ENCODE data around the gene APOF.
"Not testable (repeated sequence)": the region's sequence is repeated elsewhere in the genome, so short reads cannot be mapped to it uniquely, and the experiment has no call there.

APOF gene, protein sequence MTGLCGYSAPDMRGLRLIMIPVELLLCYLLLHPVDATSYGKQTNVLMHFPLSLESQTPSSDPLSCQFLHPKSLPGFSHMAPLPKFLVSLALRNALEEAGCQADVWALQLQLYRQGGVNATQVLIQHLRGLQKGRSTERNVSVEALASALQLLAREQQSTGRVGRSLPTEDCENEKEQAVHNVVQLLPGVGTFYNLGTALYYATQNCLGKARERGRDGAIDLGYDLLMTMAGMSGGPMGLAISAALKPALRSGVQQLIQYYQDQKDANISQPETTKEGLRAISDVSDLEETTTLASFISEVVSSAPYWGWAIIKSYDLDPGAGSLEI

DNA sequence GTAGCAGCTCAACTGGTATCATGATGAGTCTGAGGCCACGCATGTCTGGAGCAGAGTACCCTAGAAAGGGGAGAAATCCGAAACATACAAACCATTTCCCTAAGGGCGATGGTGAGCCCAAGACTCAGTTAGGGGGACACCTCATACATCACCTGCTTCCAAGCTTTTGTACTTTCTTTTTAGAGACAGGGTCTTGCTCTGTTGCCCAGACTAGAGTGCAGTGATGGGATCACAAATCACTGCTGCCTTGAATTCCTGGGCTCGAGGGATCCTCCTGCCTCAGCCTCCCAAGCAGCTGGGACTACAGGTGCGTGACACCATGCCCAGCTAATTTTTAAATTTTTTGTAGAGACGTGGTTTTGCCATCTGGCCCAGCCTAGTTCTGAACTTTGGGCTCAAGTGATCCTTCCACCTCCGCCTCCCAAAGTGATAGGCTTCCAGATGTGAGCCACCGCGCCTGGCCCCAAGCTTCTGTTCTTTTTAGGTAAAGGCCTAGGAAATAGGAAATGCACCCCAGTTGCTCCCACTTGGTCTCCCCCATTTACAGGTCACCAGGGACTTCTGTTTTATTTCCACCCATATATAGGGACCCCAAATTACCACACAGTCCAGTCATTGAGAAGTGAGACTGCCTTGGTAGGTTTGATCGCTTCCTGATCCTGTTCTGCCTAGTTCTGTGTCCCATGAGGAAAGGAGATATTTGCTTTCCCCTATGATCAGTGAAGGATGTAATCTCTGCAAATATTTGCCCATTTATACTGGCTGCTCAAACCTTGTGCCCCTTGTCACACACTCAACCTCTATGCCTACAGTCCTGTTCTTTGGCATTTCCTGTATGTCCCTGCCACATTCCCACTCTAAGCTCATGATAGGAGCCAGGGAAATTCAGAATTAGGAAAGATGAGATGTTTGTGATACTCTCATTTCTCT is at the start of gene APOF:
TSS of gene APOF (minus strand) at position 728 of the 930 bp plus-strand sequence. CDS start at position 616, 112 bp downstream.
- DNase-seq: no peak

DNA sequence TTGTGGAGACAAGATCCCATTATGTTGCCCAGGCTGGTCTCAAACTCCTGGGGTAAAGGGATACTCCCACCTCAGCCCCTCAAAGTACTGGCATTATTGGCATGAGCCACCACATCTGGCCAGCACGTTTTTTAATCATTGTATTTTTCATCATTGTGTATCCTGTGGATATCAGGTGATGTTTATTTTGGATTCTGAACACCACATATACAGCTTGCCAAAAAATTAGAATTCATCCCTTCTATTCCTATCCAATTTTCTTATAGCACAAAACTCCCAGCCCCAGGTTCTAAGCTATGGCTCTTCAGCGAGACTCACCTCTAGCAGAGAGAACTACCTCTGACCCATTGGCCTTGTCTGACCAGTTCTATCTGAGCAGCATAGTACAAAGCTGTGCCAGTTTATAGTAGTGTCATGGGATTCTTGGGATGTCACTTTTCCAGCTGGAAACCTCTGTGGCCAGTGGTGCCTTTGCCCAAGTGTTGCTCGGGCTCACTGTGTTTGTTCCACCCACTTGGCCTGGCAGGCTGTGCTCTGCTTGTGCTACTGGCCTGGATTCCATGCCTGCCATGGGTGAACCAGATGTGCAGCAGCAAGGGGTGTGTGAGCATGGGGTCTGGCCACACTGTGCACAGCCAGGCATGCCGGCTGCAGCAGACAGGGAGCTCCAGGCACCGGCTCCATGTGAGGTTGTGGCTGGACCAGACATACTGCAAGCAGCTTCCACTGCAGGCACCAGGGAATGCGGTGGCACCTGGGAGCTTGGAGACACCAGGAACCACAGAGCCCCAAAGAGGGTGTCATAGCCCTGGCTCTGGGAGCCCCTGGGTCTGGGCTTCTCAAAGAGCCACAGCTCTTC is 49.4 kb upstream of the APOF start:
- DNase-seq: no peak

DNA sequence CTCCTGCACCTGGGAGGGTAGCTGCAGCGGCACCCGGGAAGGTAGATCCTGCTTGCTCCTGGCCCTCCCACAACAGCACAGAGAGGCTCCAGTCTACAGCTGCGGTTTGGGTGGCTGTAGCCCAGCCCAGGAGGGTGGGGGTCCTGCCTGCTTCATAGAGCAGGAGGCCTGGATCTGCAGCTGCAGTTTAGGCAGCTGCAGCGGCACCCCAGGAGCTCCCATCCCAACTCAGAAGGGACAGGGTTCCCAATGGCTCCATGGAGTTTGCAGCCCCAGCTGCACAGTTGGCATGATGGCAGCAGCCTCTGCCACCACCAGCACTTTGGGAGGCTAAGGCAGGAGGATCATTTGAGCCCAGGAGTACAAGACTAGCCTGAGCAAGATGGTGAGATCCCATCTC is 48.1 kb upstream of the APOF start:
- DNase-seq: no peak

DNA sequence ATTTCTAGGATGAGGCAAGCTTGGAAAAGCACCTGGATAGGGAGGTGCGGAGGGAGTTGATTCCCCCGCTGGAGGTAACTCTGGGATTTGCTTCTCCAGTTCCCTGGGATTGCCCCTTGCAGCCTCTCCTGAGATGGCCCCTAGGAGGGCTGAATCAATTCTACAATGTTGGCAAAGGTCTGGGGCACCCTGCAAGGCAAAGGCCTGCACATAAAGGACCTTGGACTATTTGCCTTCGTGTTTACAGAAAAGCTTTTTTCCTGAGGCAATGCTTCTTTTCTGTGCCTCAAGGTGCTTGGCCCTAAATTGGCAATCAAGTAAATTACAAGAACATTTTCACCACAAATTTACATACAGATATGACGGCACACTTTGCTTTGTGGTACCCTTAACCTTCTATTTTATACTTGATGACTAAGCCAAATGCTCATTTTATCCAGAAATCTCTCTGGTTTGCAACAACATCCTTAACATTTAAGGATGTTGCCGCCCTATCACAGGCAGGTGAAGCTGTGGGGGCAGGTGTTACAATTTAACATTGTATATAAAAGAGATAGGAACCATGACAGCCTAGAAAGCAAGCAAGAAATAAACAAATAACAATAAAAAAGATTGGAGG is 46.3 kb upstream of the APOF start:
- no peak for DNase-seq

DNA sequence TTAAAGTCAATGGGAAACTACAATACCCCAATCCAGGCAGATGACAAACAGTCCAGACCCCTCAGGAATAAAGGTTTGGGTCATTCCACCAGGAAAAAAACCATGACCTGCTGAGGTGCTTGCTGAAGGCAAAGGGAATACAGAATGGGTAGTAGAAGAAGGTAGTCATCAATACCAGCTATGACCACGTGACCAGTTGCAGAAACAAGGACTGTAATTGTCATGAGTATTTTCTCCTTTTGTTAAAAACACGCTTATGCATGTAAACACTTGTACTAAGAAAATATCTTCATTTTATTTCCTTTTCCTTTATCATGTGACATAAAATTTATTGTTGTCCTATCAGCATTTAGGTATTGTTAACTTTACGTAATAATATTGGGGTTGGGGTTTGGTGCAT is 41.6 kb upstream of the APOF start:
- not testable (repeated sequence) for DNase-seq

DNA sequence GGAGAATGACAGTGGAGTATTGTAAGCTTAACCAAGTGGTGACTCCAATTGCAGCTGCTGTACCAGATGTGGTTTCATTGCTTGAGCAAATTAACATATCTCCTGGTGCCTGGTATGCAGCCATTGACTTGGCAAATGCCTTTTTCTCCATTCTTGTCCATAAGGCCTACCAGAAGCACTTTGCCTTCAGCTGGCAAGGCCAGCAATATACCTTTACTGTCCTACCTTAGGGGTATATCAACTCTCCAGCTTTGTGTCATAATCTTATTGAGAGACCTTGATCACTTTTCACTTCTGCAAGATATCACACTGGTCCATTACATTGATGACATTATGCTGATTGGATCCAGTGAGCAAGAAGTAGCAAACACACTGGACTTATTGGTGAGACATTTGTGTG is 39.0 kb upstream of the APOF start:
- not testable (repeated sequence) for DNase-seq

DNA sequence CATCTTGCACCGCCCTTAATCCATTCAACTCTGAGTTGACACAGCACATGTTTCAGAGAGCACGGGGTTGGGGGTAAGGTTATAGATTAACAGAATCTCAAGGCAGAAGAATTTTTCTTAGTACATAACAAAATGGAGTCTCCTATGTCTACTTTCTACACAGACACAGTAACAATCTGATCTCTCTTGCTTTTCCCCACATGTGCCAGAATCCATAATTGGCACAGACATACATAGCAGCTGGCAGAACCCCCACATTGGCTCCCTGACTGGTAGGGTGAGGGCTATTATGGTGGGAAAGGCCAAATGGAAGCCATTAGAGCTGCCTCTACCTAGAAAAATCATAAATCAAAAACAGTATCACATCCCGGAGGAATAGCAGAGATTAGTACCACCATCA is 38.5 kb upstream of the APOF start:
- DNase-seq: not testable (repeated sequence)

DNA sequence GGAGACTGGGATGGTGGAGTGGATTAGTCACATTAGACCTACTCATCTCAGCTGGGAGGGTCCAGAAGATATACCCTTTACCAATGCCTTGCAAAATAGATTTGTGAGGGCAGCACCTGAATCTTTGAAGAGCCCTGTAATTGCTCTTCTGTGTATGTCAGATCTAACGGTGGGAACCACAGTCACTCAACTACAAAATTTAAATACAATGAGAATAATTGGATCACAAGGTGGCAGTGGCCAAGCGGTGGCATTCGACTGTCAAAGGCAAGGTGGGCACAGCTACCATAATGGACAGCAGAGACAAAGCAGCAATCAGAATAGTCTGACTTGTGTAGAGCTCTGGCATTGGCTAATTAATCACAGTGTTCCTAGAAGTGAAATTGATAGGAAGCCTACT is 36.8 kb upstream of the APOF start:
- DNase-seq: not testable (repeated sequence)

DNA sequence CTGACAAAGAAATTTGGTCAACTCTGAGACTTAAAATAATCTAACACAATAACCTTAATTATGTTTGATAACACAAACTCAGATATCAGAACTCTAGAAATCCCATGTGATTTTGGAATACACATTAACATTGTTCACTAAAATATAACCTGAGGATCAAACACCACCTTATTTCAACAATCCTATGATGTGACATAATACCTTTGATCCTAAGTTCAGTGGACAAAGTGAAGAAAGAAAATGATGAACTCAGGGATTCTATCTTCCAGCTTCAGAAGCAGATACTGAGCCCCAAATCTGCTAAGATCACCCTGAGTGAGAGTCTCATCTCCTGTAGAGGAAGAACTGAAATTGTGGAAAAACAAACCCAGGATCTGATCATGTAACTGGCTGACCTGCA is 35.7 kb upstream of the APOF start:
- DNase-seq: no peak

DNA sequence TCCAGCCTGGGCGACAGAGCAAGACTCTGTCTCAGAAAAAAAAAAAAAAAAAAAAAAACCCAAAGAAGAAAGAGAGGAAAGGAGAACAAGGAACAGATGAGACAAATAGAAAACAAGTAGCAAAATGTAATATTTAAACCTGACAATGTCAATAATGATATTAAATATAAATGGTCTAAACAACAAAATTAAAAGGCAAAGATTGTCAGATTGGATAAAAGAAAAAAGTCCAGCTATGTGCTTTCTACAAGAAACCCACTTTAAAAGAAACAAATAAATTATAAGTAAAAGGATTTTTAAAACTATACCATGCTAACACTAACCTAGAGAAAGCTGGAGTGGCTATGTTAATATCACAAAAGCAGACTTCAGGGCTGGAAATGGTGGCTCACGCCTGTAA is 29.7 kb upstream of the APOF start:
- DNase-seq: no peak

DNA sequence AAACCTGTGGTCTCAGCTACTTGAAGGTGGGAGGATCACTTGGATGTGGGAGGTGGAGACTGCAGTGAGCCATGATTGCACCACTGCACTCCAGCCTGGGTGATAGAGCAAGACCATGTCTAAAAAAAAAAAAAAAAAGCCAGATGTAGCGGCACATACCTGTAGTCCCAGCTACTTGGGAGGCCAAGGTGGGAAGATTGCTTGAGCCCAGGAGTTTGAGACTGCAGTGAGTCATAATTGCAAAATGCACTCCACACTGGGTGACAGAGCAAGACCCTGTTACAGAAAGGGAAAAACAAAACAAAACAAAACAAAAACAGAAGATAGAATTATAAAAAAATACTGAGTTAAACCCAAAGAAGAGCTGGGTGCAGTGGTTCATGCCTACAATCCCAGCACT is 29.1 kb upstream of the APOF start:
- DNase-seq: no peak

DNA sequence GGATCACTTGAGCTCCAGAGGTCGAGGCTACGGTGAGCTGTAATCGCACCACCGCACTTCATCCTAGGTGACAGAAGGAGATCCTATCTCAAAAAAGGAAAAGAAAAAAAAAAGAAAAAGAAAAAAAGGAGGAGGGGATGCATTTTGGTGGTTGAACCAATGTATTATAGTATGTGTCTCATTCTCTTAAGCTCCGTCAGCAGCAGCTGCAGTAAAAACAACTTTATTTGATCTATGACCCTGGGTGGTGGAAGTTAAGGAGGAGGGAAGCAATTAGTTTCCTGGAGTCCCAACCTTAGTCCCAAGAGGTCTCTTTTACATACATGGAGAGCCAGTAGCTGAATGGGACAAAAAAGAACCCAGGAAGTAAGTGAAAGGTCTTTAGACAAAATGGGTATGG is 26.8 kb upstream of the APOF start:
- no peak for DNase-seq

DNA sequence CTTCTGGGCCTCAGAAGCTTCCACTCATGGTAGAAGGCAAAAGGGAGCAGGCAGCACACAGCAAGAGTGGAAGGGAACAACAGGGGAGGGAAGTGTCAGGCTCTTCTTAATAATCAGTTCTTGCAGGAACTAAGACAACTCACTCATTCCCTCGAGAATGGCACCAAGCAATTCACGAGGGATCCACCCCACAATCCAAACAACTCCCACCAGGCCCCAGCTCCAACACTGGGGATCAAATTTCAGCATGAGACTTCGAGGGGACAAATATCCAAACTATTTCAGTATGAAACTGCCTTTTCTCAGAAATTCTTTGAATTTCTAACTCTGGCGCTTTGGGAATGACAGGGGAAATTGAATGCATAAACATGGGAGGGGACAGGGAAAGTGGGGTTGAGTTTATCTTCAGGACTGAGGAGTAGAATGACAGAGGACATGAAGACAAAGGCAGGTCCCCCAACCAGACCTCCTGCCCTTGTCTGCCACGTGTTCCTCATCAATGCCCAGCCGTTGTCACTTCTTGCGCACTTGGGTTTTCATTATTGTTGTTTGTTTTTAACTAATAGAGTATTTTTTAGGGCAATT is 24.6 kb upstream of the APOF start:
- DNase-seq: no peak

DNA sequence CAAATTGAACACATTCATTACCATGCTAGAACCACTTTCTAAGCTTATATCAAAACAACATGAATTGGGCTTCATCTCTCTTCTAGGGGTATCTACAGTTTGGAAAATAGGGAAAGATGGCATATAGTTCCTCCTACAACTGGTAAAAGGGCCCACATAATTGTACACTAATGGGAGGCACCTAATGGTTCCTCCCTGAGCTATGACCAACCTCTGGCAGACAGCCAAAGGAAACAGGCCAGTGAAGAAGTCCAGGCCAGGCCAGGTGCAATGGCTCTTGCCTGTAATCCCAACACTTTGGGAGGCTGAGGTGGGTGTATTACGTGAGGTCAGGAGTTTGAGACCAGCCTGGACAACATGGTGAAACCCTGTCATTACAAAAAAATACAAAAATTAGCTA is 23.2 kb upstream of the APOF start:
- no peak for DNase-seq

DNA sequence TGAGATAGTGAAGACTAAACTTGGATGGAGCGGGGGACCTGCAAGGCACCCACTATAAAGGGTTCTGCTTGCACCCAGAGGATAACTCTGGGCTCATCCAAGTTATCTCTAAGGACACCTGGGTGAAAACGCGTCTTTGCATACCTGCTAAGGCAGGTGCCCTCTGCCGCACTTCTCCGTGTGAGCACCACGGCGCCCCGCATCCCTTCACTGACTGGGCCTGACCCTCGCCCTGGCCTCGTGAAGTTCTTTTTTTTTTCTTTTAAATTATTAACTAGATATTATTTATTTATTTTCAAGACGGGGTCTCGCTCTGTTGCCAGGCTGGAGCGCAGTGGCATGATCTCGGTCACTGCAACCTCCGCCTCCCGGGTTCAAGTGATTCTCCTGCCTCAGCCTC is 20.0 kb upstream of the APOF start:
- DNase-seq: no peak

DNA sequence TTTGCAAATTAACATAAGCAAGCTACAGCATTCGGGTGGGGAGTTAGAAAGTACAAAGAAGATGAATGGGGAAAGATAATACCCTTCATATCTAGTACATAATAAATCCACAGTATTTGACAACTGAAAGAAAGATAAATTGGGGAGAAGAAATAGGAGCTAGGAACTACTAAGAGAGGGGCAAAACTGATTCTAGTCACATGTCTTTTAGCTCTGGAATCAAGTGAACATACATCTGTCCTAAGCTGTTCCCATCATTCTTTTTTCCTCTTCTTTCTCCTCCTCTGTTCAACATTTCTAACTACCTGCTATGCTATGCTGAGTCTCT is 15.3 kb upstream of the APOF start:
- DNase-seq: no peak

DNA sequence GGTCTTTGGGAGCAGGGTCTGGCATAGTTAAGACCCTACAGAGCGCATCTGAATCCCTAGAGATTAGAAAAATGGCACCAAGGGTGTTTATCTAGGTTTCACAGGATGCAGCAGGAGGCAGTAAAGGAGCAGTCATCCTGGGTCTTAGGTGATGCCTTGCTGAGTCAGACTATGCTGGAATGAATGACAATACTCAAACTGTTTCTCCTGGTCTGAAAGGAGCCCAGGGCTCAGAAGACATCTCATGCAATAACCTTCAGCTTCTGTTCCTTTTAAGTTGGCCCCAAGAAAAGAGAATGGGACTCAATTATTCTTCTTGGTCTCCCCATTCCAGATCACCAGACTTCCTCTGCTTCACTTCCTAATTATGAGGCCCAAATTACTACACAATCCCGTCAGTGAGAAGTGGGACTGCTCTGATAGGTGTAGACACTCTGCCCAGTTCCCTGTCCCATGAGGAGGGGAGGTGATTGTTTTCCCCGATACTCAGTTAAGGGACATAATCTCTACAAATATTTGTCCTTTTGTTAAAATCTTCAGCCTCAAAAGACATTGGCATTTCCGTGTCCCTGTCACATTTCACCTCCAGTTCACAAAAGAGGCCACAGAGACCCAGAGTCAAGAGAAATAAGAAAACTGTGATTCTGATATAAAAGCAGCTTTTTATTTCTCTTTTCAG is 14.8 kb upstream of the APOF start:
- DNase-seq: peak; percentile 23

DNA sequence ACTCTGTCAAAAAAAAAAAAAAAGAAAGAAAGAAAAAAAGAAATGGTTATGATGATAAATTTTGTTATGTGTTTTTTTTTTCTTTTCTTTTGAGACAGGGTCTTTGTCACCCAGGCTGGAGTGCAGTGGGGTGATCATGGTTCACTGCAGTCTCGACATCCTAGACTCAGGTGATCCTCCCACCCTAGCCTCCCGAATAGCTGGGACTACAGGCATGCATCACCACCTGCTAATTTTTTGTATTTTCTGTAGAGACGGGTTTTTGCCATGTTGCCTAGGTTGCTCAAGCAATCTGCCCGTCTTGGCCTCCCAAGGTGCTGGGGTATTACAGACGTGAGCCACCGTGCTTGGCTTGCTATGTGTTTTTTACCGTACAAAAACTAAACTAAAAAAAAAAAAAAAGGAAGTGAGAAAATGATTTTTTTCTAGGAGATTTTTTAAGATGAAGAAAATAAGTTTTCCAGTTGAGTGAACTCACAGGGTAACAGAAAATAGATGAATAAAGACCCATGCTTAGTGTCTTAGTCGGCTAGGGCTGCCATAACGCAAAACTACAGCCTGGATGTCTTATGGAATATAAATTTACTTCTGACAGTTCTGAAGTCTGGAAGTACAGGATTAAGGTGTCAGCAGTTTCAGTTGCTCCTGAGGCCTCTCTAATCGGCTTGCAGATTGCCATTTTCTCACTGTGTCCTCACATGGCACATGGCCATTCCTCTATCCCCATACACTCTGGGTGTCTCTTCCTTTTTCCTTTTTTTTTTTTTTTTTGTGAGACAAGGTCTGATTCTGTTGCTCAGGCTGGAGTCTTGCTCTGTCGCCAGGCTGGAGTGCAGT is 13.2 kb upstream of the APOF start:
- DNase-seq: no peak

DNA sequence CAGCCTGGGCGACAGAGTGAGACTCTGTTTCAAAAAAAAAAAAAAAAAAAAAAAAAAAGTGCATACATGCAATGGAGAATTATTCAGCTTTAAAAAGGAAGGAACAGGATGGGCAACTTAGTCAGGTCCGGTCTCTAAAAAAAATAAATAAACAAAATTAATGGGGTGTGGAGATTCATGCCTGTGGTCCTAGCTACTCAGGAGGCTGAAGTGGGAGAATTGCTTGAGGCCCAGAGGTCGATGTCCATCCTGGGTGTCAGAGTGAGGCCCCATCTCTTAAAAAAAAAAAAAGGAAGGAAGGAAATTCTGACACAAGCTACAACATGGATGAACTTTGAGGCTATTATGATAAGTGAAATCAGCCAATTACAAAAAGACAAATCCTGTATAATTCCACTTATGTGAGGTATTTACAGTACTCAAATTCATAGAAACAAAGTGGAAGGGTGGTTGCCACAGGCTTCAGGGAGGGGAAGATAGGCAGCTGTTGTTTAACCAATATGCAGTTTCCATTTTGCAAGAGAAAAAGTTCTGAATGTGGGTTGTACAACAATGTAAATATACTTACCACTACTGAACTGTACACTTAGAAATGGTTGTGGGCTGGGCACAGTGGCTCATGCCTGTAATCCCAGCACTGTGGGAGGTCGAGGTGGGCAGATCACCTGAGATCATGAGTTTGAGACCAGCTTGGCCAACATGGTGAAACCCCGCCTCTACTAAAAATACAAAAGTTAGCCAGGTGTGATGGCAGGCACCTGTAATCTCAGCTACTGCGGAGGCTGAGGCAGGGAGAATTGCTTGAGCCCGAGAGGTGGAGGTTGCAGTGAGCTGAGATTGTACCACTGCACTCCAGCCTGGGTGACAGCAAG is 12.3 kb upstream of the APOF start:
- DNase-seq: no peak

DNA sequence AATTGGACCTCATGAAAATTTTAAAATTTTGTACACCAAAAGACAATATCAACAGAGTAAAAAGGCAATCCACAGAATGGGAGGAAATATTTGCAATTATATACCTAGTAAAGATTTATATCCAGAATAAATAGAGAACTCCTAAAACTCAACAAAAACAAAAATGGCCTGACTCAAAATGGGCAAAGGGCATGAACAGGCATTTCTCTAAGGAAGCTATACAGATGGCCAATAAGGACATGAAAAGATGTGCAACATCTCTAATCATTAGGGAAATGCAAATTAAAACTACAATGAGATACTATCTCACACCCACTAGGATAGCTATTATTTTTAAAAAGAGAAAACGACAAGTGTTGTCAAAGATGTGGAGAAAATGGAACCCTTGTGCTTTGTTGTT is 10.9 kb upstream of the APOF start:
- DNase-seq: no peak
